ACC112 (cell line): Measurements from ENCODE around the gene PHOSPHO1.

Experiments used
- H2AFZ ChIP-seq: fragments of 200-600 bp; sonication (generic); one replicate; pipeline ENCODE4 v1.6.0; 2017; ENCODE audit warnings: antibody characterized with exemption, low read length; ENCODE audit not compliant: unreplicated experiment
- H3K27ac ChIP-seq: fragments of 200-600 bp; sonication (generic); 2 replicates; pipeline ENCODE4 v1.5.1; 2014; ENCODE audit warnings: low read depth, mild to moderate bottlenecking, antibody characterized with exemption, low read length, moderate library complexity
- H3K27me3 ChIP-seq: fragments of 200-600 bp; sonication (generic); 2 replicates; pipeline ENCODE4 v1.6.1; 2014; ENCODE audit warnings: mild to moderate bottlenecking, antibody characterized with exemption, low read length, moderate library complexity, mixed read lengths; ENCODE audit not compliant: insufficient read depth
- H3K36me3 ChIP-seq: fragments of 200-600 bp; sonication (generic); 2 replicates; pipeline ENCODE4 v1.6.1; 2016; ENCODE audit warnings: mild to moderate bottlenecking, antibody characterized with exemption, low read length, moderate library complexity, mixed read lengths; ENCODE audit not compliant: insufficient read depth
- H3K4me1 ChIP-seq: fragments of 200-600 bp; sonication (generic); one replicate; pipeline ENCODE4 v1.6.1; 2016; ENCODE audit warnings: low read length, mixed read lengths; ENCODE audit not compliant: insufficient read depth, unreplicated experiment, control insufficient read depth
- H3K4me3 ChIP-seq: fragments of 200-600 bp; sonication (generic); 2 replicates; pipeline ENCODE4 v1.5.1; 2014; ENCODE audit warnings: mild to moderate bottlenecking, low read depth, low read length
- H3K79me2 ChIP-seq: fragments of 200-600 bp; sonication (generic); one replicate; pipeline ENCODE4 v1.6.0; 2016; ENCODE audit warnings: low read length; ENCODE audit not compliant: control insufficient read depth, unreplicated experiment, insufficient read depth

PHOSPHO1 gene

GRCh38 chr17:49204516-49204915, 26.1 kb downstream of the PHOSPHO1 start:
- Histone ChIP-seq H3K36me3 (no peaks in the 10 kb centered on the region), H3K79me2 (no peaks in the 10 kb centered on the region), H3K27me3 (peaks cover 32% of the 10 kb centered on the region), H3K4me1 (peaks cover 3% of the 10 kb centered on the region), H2AFZ (no peak overlapping the region), H3K4me3 (no peak overlapping the region), H3K27ac (no peak overlapping the region)

- Histone ChIP-seq H3K4me1 (no peaks in the 10 kb centered on the region), H2AFZ (no peak overlapping the region), H3K27ac (no peak overlapping the region), H3K27me3 (peaks cover 32% of the 10 kb centered on the region), H3K4me3 (no peak overlapping the region), H3K36me3 (no peaks in the 10 kb centered on the region), H3K79me2 (no peaks in the 10 kb centered on the region)
Observed at GRCh38 chr17:49203796-49204195, 26.8 kb downstream of the PHOSPHO1 start.

GRCh38 chr17:49201481-49201927, 29.1 kb downstream of the PHOSPHO1 start:
- H3K4me3 ChIP-seq = no peak overlapping the region
- H2AFZ ChIP-seq = no peak overlapping the region
- H3K79me2 ChIP-seq = no peaks in the 10 kb centered on the region
- no peak overlapping the region for H3K27ac ChIP-seq
- H3K36me3 ChIP-seq = no peaks in the 10 kb centered on the region
- peaks cover 8% of the 10 kb centered on the region for H3K4me1 ChIP-seq
- H3K27me3 ChIP-seq = peaks cover 22% of the 10 kb centered on the region

GRCh38 chr17:49200423-49201083, 30.0 kb downstream of the PHOSPHO1 start:
- H3K4me3 ChIP-seq = no peak overlapping the region

GRCh38 chr17:49198211-49198610, 32.4 kb downstream of the PHOSPHO1 start:
- Histone ChIP-seq H2AFZ (no peak overlapping the region), H3K4me1 (peaks cover 8% of the 10 kb centered on the region), H3K4me3 (no peak overlapping the region), H3K36me3 (no peaks in the 10 kb centered on the region), H3K79me2 (no peaks in the 10 kb centered on the region), H3K27me3 (peaks cover 8% of the 10 kb centered on the region; the same call in 1 of the 2 replicates), H3K27ac (no peak overlapping the region)

More at GRCh38 chr17:49200423-49201083, 30.0 kb downstream of the PHOSPHO1 start:
- no peak overlapping the region for H3K27ac ChIP-seq
- H2AFZ ChIP-seq = no peak overlapping the region
- no peaks in the 10 kb centered on the region for H3K79me2 ChIP-seq
- H3K4me1 ChIP-seq = peaks cover 8% of the 10 kb centered on the region
- H3K27me3 ChIP-seq = peaks cover 15% of the 10 kb centered on the region
- no peaks in the 10 kb centered on the region for H3K36me3 ChIP-seq

GRCh38 chr17:49197346-49197998, 33.1 kb downstream of the PHOSPHO1 start:
- H3K36me3 ChIP-seq = no peaks in the 10 kb centered on the region
- no peak overlapping the region for H3K27ac ChIP-seq
- peak overlapping the region; percentile 43 for H2AFZ ChIP-seq
- H3K27me3 ChIP-seq = 0 out of 2 replicates have a peak, but pooled peaks cover 3% of the 10 kb centered on the region
- H3K79me2 ChIP-seq = no peaks in the 10 kb centered on the region
- no peak overlapping the region for H3K4me3 ChIP-seq
- H3K4me1 ChIP-seq = peaks cover 8% of the 10 kb centered on the region

- Histone ChIP-seq H2AFZ (no peak overlapping the region), H3K36me3 (no peaks in the 10 kb centered on the region), H3K27me3 (no peaks in the 10 kb centered on the region), H3K4me3 (no peak overlapping the region), H3K27ac (no peak overlapping the region), H3K4me1 (peaks cover 8% of the 10 kb centered on the region), H3K79me2 (no peaks in the 10 kb centered on the region)
Observed at GRCh38 chr17:49196520-49196919, 34.1 kb downstream of the PHOSPHO1 start.

- H3K27me3 ChIP-seq = no peaks in the 10 kb centered on the region
- peaks cover 8% of the 10 kb centered on the region for H3K4me1 ChIP-seq
- no peaks in the 10 kb centered on the region for H3K79me2 ChIP-seq
- H3K27ac ChIP-seq = no peak overlapping the region
- H3K4me3 ChIP-seq = no peak overlapping the region
- H2AFZ ChIP-seq = no peak overlapping the region
- H3K36me3 ChIP-seq = no peaks in the 10 kb centered on the region
Observed at GRCh38 chr17:49195751-49196150, 34.8 kb downstream of the PHOSPHO1 start.

- H3K27ac ChIP-seq = no peak overlapping the region
- peak overlapping the region; percentile 6 for H2AFZ ChIP-seq
- no peaks in the 10 kb centered on the region for H3K79me2 ChIP-seq
- no peaks in the 10 kb centered on the region for H3K36me3 ChIP-seq
- peaks cover 8% of the 10 kb centered on the region for H3K4me1 ChIP-seq
- no peak overlapping the region for H3K4me3 ChIP-seq
- H3K27me3 ChIP-seq = no peaks in the 10 kb centered on the region
Observed at GRCh38 chr17:49194297-49194607, 36.3 kb downstream of the PHOSPHO1 start.

GRCh38 chr17:49193513-49194296, 36.9 kb downstream of the PHOSPHO1 start:
- Histone ChIP-seq H3K36me3 (no peaks in the 10 kb centered on the region), H3K79me2 (no peaks in the 10 kb centered on the region), H3K4me1 (peaks cover 8% of the 10 kb centered on the region), H2AFZ (peak overlapping the region; percentile 95), H3K27me3 (no peaks in the 10 kb centered on the region), H3K4me3 (peak overlapping the region; percentile 94), H3K27ac (peak overlapping the region; percentile 91)
